Neural crest cell (in vitro differentiated cells): ENCODE measurements around the gene SMAP1. TPM values are rescaled to one million over a fixed set of nuclear protein-coding genes. Genes with fewer than 3 reads are reported as not detected.

Experiments used
- DNase-seq: peaks from one replicate; pipeline ENCODE4 v3.0.0; 2021; ENCODE audit warnings: low read depth, mixed read lengths, low spot score
- H3K27ac Mint-ChIP-seq: one replicate; pipeline ENCODE4 v1.8.0; 2021; ENCODE audit warnings: mild to moderate bottlenecking, mixed read lengths; ENCODE audit not compliant: unreplicated experiment
- H3K27me3 Mint-ChIP-seq: 2 replicates; pipeline ENCODE4 v1.8.0; 2021; ENCODE audit warnings: low read depth, mild to moderate bottlenecking, mixed read lengths
- H3K36me3 Mint-ChIP-seq: 2 replicates; pipeline ENCODE4 v1.8.0; 2021; ENCODE audit warnings: low read depth, mild to moderate bottlenecking, mixed read lengths
- H3K4me1 Mint-ChIP-seq: 2 replicates; pipeline ENCODE4 v1.8.0; 2021; ENCODE audit warnings: mixed read lengths
- H3K4me3 Mint-ChIP-seq: one replicate; pipeline ENCODE4 v1.8.0; 2021; ENCODE audit warnings: mild to moderate bottlenecking, mixed read lengths
- H3K9me3 Mint-ChIP-seq: 2 replicates; pipeline ENCODE4 v1.8.0; 2021; ENCODE audit warnings: mixed read lengths
- total RNA-seq: library from RNA; stranded (reverse); gene quantifications from 2 replicates; pipeline ENCODE4 v1.2.1, GENCODE V29; 2021
- TF ChIP-seq, protein P1 (sequence below): fragments of 200-600 bp; sonication (generic); conservative IDR thresholded peaks from 2 replicates; pipeline ENCODE4 v1.5.0; 2021; ENCODE audit warnings: antibody characterized with exemption, mild to moderate bottlenecking

Gene SMAP1
- total RNA-seq, 1 donor from 2014 or later, result 30.5 TPM

DNA sequence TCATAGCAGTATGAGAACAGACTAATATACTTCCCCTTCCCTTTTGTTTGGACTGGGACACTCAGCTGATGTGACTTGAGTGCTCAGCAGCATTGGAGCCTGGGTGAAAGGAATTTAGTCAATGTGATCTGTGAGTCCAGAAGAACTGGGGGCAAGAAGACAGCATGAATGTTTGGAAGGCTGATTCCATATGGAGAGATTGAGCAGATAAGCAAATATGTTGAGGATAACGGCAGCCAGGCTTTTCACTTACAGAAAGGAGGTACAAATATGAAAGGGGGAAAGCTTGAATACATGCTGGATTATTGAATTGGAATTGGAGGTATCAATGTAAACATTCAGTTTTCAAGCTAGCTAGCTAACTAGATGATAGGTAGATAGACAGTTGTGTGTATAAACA, 37.8 kb upstream of the SMAP1 start:
- Mint-ChIP-seq H3K36me3 (no peaks in the 10 kb centered on the region), H3K27me3 (no peaks in the 10 kb centered on the region), H3K4me1 (no peaks in the 10 kb centered on the region), H3K4me3 (no peak overlapping the region), H3K9me3 (no peaks in the 10 kb centered on the region), H3K27ac (no peak overlapping the region)
- DNase-seq, result no peak
- TF ChIP-seq, protein P1, sequence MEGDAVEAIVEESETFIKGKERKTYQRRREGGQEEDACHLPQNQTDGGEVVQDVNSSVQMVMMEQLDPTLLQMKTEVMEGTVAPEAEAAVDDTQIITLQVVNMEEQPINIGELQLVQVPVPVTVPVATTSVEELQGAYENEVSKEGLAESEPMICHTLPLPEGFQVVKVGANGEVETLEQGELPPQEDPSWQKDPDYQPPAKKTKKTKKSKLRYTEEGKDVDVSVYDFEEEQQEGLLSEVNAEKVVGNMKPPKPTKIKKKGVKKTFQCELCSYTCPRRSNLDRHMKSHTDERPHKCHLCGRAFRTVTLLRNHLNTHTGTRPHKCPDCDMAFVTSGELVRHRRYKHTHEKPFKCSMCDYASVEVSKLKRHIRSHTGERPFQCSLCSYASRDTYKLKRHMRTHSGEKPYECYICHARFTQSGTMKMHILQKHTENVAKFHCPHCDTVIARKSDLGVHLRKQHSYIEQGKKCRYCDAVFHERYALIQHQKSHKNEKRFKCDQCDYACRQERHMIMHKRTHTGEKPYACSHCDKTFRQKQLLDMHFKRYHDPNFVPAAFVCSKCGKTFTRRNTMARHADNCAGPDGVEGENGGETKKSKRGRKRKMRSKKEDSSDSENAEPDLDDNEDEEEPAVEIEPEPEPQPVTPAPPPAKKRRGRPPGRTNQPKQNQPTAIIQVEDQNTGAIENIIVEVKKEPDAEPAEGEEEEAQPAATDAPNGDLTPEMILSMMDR, result no peak

DNA sequence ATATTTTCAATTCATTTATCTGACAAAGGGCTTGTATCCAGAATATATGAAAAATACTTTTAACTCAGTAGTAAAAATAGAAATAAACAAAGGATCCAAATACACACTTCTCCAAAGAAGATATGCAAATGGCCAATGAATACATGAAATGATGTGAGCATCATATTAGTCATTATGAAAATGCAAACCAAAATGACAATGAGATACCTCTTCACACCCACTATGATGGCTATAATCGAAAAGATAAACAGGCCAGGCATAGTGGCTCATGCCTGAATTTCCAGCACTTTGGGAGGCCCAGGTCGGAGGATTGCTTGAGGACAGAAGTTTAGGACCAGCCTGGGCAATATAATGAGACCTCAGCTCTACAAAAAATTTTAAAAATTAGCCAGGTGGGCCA, 33.8 kb upstream of the SMAP1 start:
- Mint-ChIP-seq H3K4me1 (no peaks in the 10 kb centered on the region), H3K27ac (no peak overlapping the region), H3K4me3 (no peak overlapping the region), H3K9me3 (no peaks in the 10 kb centered on the region), H3K36me3 (no peaks in the 10 kb centered on the region), H3K27me3 (no peaks in the 10 kb centered on the region)
- TF ChIP-seq, protein P1, result no peak
- DNase-seq, result no peak

DNA sequence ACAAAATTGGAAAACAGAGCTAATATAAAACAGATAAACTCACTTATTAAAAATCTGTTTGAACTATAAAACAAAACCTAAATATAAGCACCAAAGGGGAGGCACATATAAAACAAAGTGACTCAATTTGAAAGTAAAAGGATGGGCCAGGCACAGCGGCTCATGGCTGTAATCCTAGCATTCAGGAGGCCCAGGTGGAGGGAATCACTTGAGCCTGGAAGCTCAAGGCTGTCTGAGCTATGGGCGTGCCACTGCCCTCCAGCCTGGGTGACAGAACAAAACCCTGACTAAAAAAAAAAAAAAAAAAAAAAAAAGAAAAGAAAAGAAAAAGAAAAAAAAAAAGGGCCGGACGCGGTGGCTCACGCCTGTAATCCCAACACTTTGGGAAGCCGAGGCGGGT, 31.1 kb upstream of the SMAP1 start:
- H3K9me3 Mint-ChIP-seq, result no peaks in the 10 kb centered on the region
- no peak for DNase-seq
- TF ChIP-seq, protein P1, result no peak
- H3K4me1 Mint-ChIP-seq, result no peaks in the 10 kb centered on the region
- no peaks in the 10 kb centered on the region for H3K36me3 Mint-ChIP-seq
- no peak overlapping the region for H3K27ac Mint-ChIP-seq
- H3K27me3 Mint-ChIP-seq, result no peaks in the 10 kb centered on the region
- H3K4me3 Mint-ChIP-seq, result no peak overlapping the region

DNA sequence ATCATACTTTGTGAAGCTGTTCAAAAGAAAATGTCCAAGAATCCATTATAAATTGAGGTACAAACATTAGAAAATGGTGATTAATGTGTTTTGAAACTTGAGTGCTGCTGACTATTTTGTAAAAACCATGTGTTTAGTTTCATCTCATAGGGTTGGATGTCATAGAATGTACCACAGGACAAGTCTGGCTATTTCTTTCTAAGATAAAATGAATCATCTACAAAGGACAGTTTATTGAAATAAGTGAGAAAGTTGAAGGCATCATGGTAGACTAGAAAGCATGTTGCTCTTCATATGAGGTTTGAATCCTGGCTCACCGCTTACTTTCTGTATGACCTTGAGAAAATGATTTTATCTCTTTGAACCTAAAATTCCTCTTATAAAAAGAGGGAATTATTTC, 29.2 kb upstream of the SMAP1 start:
- DNase-seq, result no peak
- H3K9me3 Mint-ChIP-seq, result no peaks in the 10 kb centered on the region
- TF ChIP-seq, protein P1, result no peak
- no peaks in the 10 kb centered on the region for H3K36me3 Mint-ChIP-seq
- no peaks in the 10 kb centered on the region for H3K4me1 Mint-ChIP-seq
- no peak overlapping the region for H3K27ac Mint-ChIP-seq
- no peak overlapping the region for H3K4me3 Mint-ChIP-seq
- no peaks in the 10 kb centered on the region for H3K27me3 Mint-ChIP-seq

DNA sequence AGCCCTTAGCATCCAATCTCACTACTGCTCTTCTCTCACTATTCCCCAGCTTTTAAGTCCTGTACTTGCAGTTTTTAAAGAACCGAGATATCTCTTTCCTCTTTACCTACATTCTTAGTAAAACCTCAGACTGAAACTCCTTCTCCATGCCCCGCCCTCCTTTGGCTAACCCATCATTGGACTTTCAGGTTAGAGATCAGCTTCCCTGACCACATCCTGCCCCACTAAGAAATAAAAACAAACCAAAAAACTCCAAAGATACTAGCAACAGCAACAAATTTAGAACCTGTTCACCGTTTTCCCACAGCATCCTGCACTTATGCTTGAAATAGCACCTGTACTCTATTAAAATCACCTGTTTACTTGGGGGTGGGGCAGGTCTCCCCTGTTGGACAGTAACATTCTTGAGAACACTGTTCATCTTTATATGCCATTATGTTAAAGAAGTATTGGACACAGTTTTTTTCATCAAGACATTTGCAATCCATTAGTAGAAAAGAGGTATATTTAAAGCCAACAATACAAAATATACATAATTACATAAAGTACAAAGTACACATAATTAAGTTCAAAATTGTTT, 16.3 kb upstream of the SMAP1 start:
- H3K4me3 Mint-ChIP-seq, result no peak overlapping the region
- H3K9me3 Mint-ChIP-seq, result no peaks in the 10 kb centered on the region
- H3K27me3 Mint-ChIP-seq, result no peaks in the 10 kb centered on the region
- no peaks in the 10 kb centered on the region for H3K36me3 Mint-ChIP-seq
- no peak overlapping the region for H3K27ac Mint-ChIP-seq
- DNase-seq, result no peak
- TF ChIP-seq, protein P1, result no peak
- no peaks in the 10 kb centered on the region for H3K4me1 Mint-ChIP-seq
